ENCODE results near the gene GABPA. TPM values are rescaled to one million over a fixed set of nuclear protein-coding genes. Genes with fewer than 3 reads are reported as not detected.

GABPA gene
- total RNA-seq, 1 experiment from 2014 or later: 17.6 TPM

DNA sequence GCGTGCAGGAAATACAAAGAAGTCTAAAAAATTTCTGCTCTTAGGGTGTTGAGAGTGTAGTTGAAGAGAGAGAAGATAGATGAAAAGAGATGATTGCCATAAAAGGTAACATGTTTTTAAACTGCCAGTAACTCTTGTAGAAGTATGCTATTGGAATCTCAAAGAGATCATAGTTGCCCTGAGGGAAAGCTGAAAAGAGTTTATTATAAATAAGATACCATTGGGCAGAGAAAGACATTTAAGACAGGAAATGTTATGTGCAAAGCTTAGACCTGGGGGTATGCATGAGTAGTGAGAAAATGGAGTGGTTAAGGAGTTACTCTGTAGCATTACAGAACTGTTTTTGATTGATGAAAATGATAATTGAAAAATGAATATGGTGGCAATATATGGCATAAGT lies 17.6 kb downstream of the GABPA start:
- Histone ChIP-seq H3K4me3 (ENCODE audit: low read depth in 2 of 2, low read length in 2 of 2) (no peak overlapping the region), H3K27ac (ENCODE audit: low read length) (no peak overlapping the region), H3K4me1 (ENCODE audit: control insufficient read depth, insufficient read depth, low read length) (no peaks in the 10 kb centered on the region), H3K27me3 (ENCODE audit: control insufficient read depth, insufficient read depth, low read length) (no peaks in the 10 kb centered on the region), H3K36me3 (ENCODE audit: control insufficient read depth, insufficient read depth, low read length) (peaks cover 9% of the 10 kb centered on the region; the same call in 1 of the 2 replicates), H3K9me3 (ENCODE audit: control insufficient read depth, insufficient read depth, low read depth, low read length) (no peaks in the 10 kb centered on the region)
- POLR2A ChIA-PET: no interaction called here
- no peak for ATAC-seq
- DNase-seq (ENCODE audit: low read depth, low spot score): no peak
- CTCF ChIA-PET: no interaction called here
- in situ Hi-C loops (cut with HindIII; ENCODE audit: low pct_unique_long_range_greater_than_20kb, low sequenced_read_pairs) (no loop called here), intact Hi-C loops (cut with micrococcal nuclease; ENCODE audit: unreplicated experiment) (no loop called here)
- TF ChIP-seq, protein P1, sequence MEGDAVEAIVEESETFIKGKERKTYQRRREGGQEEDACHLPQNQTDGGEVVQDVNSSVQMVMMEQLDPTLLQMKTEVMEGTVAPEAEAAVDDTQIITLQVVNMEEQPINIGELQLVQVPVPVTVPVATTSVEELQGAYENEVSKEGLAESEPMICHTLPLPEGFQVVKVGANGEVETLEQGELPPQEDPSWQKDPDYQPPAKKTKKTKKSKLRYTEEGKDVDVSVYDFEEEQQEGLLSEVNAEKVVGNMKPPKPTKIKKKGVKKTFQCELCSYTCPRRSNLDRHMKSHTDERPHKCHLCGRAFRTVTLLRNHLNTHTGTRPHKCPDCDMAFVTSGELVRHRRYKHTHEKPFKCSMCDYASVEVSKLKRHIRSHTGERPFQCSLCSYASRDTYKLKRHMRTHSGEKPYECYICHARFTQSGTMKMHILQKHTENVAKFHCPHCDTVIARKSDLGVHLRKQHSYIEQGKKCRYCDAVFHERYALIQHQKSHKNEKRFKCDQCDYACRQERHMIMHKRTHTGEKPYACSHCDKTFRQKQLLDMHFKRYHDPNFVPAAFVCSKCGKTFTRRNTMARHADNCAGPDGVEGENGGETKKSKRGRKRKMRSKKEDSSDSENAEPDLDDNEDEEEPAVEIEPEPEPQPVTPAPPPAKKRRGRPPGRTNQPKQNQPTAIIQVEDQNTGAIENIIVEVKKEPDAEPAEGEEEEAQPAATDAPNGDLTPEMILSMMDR (IDR thresholded peaks at IDR 0.05): no peak
- TF ChIP-seq POLR2AphosphoS5 (IDR thresholded peaks at IDR 0.05; ENCODE audit: low read depth, low read length) (no peak), SIN3A (IDR thresholded peaks at IDR 0.05; ENCODE audit: borderline replicate concordance, insufficient read depth, low read depth, low read length) (no peak), TCF7L2 (IDR thresholded peaks at IDR 0.05; ENCODE audit: low read depth, low read length) (no peak)
- TF ChIP-seq, protein P2, sequence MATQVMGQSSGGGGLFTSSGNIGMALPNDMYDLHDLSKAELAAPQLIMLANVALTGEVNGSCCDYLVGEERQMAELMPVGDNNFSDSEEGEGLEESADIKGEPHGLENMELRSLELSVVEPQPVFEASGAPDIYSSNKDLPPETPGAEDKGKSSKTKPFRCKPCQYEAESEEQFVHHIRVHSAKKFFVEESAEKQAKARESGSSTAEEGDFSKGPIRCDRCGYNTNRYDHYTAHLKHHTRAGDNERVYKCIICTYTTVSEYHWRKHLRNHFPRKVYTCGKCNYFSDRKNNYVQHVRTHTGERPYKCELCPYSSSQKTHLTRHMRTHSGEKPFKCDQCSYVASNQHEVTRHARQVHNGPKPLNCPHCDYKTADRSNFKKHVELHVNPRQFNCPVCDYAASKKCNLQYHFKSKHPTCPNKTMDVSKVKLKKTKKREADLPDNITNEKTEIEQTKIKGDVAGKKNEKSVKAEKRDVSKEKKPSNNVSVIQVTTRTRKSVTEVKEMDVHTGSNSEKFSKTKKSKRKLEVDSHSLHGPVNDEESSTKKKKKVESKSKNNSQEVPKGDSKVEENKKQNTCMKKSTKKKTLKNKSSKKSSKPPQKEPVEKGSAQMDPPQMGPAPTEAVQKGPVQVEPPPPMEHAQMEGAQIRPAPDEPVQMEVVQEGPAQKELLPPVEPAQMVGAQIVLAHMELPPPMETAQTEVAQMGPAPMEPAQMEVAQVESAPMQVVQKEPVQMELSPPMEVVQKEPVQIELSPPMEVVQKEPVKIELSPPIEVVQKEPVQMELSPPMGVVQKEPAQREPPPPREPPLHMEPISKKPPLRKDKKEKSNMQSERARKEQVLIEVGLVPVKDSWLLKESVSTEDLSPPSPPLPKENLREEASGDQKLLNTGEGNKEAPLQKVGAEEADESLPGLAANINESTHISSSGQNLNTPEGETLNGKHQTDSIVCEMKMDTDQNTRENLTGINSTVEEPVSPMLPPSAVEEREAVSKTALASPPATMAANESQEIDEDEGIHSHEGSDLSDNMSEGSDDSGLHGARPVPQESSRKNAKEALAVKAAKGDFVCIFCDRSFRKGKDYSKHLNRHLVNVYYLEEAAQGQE (IDR thresholded peaks at IDR 0.05; ENCODE audit: insufficient read depth in 1 of 2, low read depth in 2 of 2, low read length in 1 of 2): no peak
- no TSS peak for BruUV-seq (replicated peaks)

DNA sequence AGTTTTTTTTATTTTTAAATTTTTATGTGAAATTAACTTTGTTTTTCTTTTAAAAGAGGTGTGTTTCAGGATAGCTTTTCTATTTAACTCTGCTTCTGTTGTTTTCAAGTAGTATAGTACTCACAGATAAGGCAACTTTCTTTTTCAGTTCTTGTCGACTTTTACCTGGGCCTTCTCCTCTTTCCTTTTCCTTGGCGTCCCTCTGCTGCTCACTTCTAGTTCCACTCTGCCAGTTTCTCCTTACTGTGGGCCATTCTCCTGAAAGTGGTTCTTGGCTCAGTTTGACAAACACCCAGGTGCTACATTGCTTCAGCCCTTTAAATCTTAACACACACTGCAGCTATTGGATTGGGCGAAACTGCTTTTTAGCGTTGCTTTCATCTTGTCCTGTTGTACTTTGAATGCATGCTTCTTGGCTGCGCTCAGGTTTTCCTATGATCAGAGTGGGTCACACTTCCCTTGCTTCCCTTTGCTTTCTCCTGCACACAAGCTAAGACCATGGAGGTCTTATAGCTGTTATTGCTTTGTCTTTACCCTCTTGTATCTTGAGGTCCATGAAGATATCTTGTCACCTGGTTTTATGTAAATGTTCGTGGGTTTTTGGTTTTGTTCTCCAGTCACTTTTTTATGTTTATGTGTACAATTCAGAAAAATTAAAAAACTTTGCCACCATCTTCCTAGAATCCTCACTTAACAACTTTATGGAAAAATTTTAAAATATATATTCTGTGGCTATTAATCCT lies 21.6 kb downstream of the GABPA start:
- no TSS peak for BruUV-seq (replicated peaks)
- Histone ChIP-seq H3K9me3 (ENCODE audit: control insufficient read depth, insufficient read depth, low read depth, low read length) (no peaks in the 10 kb centered on the region), H3K27ac (ENCODE audit: low read length) (no peak overlapping the region), H3K4me3 (ENCODE audit: low read depth in 2 of 2, low read length in 2 of 2) (no peak overlapping the region), H3K27me3 (ENCODE audit: control insufficient read depth, insufficient read depth, low read length) (no peaks in the 10 kb centered on the region), H3K4me1 (ENCODE audit: control insufficient read depth, insufficient read depth, low read length) (no peaks in the 10 kb centered on the region), H3K36me3 (ENCODE audit: control insufficient read depth, insufficient read depth, low read length) (peaks cover 4% of the 10 kb centered on the region; the same call in 1 of the 2 replicates)
- ChIA-PET POLR2A (no interaction called here), CTCF (no interaction called here)
- TF ChIP-seq, protein P1 (IDR thresholded peaks at IDR 0.05): no peak
- no peak for TF ChIP-seq SIN3A (IDR thresholded peaks at IDR 0.05; ENCODE audit: borderline replicate concordance, insufficient read depth, low read depth, low read length)
- TF ChIP-seq TCF7L2 (IDR thresholded peaks at IDR 0.05; ENCODE audit: low read depth, low read length): no peak
- TF ChIP-seq POLR2AphosphoS5 (IDR thresholded peaks at IDR 0.05; ENCODE audit: low read depth, low read length): no peak
- TF ChIP-seq, protein P2 (IDR thresholded peaks at IDR 0.05; ENCODE audit: insufficient read depth in 1 of 2, low read depth in 2 of 2, low read length in 1 of 2): no peak
- no peak for DNase-seq (ENCODE audit: low read depth, low spot score)
- intact Hi-C loops (cut with micrococcal nuclease; ENCODE audit: unreplicated experiment): no loop called here
- ATAC-seq: no peak
- in situ Hi-C loops (cut with HindIII; ENCODE audit: low pct_unique_long_range_greater_than_20kb, low sequenced_read_pairs): no loop called here
